ENCODE measurements around the gene HAUS8.
A peak's percentile ranks its signal among the peaks of the same experiment; 100 is the strongest.
"Not testable (repeated sequence)": the region's sequence is repeated elsewhere in the genome, so short reads cannot be mapped to it uniquely, and the experiment has no call there.

Gene HAUS8

GRCh38 chr19:17101686-17102628, 26.7 kb upstream of the HAUS8 start:
- no peak for ATAC-seq

GRCh38 chr19:17098326-17098725, 23.1 kb upstream of the HAUS8 start:
- no peak for ATAC-seq

GRCh38 chr19:17097593-17098126, 22.4 kb upstream of the HAUS8 start:
- ATAC-seq: no peak

GRCh38 chr19:17095141-17095919, 20.1 kb upstream of the HAUS8 start:
- no peak for ATAC-seq

GRCh38 chr19:17094694-17095093, 19.4 kb upstream of the HAUS8 start:
- ATAC-seq: not testable (repeated sequence)

- no peak for ATAC-seq
These were observed 17.4 kb upstream of the HAUS8 start for GRCh38 chr19:17092696-17093095.

- no peak for ATAC-seq
These were observed 16.6 kb upstream of the HAUS8 start for GRCh38 chr19:17091758-17092333.

- peak; percentile 90 to 95 for ATAC-seq
These were observed 15.3 kb upstream of the HAUS8 start for GRCh38 chr19:17090583-17090982.

- no peak for ATAC-seq
These were observed 13.3 kb upstream of the HAUS8 start for GRCh38 chr19:17088552-17088951.

GRCh38 chr19:17086834-17087233, 11.6 kb upstream of the HAUS8 start:
- ATAC-seq: no peak

- ATAC-seq: no peak
These were observed 10.9 kb upstream of the HAUS8 start for GRCh38 chr19:17086120-17086519.

GRCh38 chr19:17081672-17082630, 6.7 kb upstream of the HAUS8 start:
- no peak for ATAC-seq

- ATAC-seq: no peak
These were observed 5.2 kb upstream of the HAUS8 start for GRCh38 chr19:17080440-17080801.

GRCh38 chr19:17079710-17080439, 4.6 kb upstream of the HAUS8 start:
- ATAC-seq: peak; percentile 87 to 88

GRCh38 chr19:17078920-17079709, 3.9 kb upstream of the HAUS8 start:
- no peak for ATAC-seq

GRCh38 chr19:17078036-17078919, 3.0 kb upstream of the HAUS8 start:
- no peak for ATAC-seq

- ATAC-seq: no peak
These were observed 2.3 kb upstream of the HAUS8 start for GRCh38 chr19:17077447-17078028.

- ATAC-seq: no peak
These were observed 1.3 kb upstream of the HAUS8 start for GRCh38 chr19:17076543-17076991.

Measured in activated CD4-positive, CD25-positive, alpha-beta regulatory T cell treated with anti-CD3 and anti-CD28 coated beads, Interleukin-2, amount 50 U/mL, for 24 hours (primary cell).